ENCODE results near the gene RAB4A. TPM values are rescaled to one million over a fixed set of nuclear protein-coding genes. Genes with fewer than 3 reads are reported as not detected.
A peak's percentile ranks its signal among the peaks of the same experiment; 100 is the strongest.

RAB4A gene, protein sequence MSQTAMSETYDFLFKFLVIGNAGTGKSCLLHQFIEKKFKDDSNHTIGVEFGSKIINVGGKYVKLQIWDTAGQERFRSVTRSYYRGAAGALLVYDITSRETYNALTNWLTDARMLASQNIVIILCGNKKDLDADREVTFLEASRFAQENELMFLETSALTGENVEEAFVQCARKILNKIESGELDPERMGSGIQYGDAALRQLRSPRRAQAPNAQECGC
- 10 to 100 TPM; 52.2 to 54.7 (median 53.2) TPM for polyA plus RNA-seq (ENCODE audit: insufficient read length in 3 of 3)

DNA sequence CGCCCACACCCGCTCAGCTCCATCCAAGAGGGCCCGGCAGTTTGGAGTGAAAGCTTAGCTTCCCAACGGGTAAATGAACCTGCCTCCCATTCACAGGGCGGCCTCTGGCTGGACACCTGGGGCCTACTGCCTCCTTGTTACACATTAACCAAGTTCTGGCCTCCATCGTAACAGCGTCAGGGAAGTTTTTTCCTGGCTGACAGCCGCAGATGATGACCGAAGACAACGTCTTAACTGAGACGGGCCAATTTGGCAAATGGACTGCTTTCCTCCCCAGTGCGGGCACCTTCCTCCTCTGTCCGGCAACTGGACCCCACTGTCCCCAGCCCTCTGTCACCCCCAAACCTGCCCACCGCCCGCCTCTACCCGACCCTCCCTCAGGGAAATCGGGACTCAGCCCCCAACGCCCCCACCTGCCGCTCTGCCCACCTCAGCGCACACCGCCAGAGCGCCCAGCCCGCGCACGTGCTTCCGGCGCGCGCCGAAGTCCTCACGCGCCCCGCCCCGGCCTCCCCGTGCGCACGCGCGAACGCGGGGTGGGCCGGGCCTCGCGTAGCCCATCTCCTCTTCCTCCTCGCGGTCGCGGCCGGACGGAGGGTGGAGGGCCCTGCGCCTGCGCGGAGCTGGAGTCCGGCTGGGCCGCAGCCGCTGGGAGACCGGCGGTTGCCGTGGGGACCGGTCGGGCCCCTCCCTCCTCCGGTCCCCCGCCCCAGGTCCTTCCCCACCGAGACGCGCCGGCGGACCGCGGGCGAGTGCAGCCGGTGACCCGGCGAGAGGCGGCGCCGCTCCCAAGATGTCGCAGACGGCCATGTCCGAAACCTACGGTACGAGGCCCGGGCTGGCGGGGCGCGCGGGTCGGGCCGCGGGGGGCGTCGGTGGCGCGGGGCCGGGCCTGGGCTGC lies at the start of gene RAB4A:
RAB4A (plus strand) TSS at position 565 of the 901 bp plus-strand sequence; CDS start at position 794, 229 bp downstream.
- peak in 2 of 3 donors; percentile 54 to 80 for DNase-seq (ENCODE audit: low read depth in 3 of 3, low spot score in 2 of 3)

- no peak for DNase-seq (ENCODE audit: low read depth in 3 of 3, low spot score in 2 of 3)
These were observed 48.8 kb upstream of the RAB4A start for GRCh38 chr1:229222081-229222480.

DNA sequence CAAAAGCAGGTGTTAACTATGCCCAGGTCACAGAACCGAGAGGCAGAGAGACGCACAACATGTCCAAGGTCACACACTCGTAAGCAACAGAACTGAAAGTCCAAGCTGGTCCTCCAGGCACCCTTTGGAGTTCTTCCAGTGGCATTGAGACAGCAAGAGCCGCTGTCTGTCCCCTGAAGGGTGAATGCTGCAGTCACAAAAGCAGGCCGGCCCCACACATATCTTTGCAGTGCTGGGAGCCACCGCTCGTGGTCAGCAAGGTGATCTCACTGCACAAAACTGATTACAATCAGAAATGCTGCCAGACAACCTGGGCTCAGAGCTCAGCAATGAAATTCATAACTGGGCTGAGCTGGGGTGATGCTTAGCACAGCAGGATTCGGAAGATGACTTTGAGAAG lies 47.4 kb upstream of the RAB4A start:
- DNase-seq (ENCODE audit: low read depth in 3 of 3, low spot score in 2 of 3), result no peak

- DNase-seq (ENCODE audit: low read depth in 3 of 3, low spot score in 2 of 3), result no peak
These were observed 46.6 kb upstream of the RAB4A start for GRCh38 chr1:229224308-229224707.

GRCh38 chr1:229225331-229225782 lies 45.6 kb upstream of the RAB4A start:
- no peak for DNase-seq (ENCODE audit: low read depth in 3 of 3, low spot score in 2 of 3)

GRCh38 chr1:229226796-229227195 lies 44.1 kb upstream of the RAB4A start:
- no peak for DNase-seq (ENCODE audit: low read depth in 3 of 3, low spot score in 2 of 3)

DNA sequence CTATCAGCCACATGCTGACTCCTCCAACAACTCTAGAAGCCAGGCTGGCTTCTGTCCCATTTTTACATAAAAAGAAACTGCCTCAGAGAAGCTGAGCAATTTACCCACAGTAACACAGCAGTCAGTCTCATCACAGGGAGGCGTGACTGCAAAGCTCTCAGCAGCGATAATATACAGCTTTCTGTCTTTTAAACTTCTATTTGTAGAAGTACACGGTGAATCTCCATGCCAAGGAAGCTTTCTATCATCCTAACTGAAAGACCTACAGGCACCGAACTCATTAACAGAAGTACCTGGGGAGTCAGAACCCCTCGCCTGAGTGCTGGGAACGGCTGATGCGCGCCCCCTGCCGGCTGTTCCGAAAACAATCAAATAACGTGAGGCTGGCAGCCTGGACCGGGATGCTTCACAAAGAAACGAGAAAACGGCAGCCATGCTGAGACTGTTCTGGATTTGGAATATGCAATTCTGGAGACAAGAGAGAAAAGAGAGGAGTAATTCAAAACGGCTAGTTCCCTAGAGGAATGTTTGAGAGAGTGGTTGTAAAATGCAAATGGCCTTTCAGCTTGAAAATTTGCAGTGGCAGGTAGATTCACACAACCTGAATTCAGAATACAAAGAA lies 43.5 kb upstream of the RAB4A start:
- peak in 2 of 3 donors; percentile 49 to 57 for DNase-seq (ENCODE audit: low read depth in 3 of 3, low spot score in 2 of 3)

DNA sequence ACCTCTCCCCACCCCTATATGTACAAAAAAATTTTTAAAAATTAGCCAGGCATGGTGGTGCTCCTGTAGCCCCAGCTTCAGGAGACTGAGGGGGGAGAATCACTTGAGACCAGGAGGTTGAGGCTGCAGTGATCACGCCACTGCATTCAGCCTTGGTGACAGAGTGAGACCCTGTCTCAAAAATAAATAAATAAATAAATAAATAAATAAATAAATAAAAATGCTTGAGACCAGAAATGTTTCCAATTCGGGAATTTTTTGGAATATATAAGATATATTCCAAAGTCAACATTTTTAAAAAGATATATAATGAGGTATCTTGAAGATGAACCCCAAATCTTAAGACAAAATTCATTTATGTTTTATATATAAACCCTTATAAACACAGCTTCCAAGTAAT lies 42.4 kb upstream of the RAB4A start:
- no peak for DNase-seq (ENCODE audit: low read depth in 3 of 3, low spot score in 2 of 3)

DNA sequence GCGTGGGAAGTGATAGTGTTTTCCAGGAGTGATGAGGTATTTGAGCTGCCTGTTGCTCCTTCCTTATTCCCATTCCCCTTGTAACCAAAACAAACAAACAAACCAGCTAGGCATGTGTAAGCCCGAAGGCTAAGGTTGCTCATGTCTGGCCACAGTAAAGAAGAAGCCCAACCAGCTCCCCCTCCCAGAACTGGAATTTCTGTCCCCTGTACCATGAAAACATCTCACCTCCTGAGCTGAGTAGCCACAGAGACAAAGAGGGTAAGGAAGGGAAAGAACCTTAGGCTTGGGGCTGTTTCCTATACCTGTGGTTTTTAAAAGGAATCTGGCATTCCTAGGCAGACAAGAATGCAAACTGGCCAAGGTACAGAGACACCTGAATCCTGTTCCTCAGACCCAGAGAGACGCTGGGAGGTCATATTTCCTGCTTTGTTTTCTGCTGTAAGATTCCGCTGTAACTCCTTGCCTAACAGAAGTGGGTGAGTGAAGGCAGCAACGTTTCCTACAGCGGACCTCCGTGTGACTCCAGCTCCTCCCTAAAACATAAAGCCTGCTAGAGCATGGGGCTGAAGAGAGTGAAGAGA lies 41.7 kb upstream of the RAB4A start:
- no peak for DNase-seq (ENCODE audit: low read depth in 3 of 3, low spot score in 2 of 3)

DNA sequence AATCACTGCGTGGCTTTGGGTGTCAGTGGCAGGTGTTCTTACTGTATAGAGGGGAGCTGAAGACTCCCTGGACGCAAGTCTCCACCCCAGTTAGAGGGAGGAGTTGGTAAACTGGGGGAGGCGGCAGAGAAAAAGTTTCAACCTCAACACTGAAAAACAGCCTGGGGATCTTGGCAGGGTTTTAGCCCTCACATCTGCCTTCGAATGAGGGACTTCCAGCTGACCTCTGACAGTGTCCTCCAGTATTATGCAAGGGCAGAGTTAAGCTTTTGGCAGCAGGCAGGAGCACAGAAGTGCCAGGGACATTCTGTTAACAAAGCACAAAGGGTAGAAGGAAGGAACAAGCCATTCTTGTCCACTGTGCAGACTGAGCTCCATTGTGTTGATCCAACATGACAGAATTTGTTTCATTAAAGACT lies 41.2 kb upstream of the RAB4A start:
- no peak for DNase-seq (ENCODE audit: low read depth in 3 of 3, low spot score in 2 of 3)

DNA sequence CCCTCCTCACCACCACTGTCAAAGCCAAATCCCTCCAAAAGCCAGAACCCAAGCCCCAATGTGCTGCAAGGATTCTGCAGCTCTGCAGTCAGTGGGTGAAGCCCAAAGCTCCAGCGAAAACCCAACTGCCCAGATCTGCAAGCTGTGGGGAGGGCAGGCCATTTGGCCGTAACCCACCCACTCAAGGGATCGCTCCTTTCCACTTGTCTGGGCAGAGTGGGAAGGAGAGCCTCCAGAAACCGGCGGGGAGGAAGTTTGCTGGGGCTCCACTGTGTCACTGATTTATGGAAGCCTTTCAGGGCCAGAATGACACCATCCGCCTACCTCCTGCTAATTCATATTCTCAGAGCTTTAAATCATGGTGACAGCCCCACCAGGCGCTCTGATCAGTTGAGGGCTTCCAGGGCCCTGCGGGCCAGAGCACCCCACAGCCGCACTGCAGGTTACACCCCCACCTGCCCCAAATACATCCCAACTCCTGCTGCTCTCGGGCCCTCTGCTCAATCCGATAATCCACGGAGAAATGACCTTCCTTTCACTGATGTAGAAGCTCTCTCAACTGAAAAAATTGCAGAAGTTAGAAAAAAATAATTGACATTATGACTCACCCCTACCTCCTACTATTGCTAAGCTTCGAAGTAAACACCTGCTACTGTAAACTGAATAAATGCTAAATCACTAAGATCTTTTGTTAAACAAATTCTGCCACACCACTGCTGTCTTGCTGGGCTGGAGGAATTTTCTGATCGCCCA lies 40.6 kb upstream of the RAB4A start:
- no peak for DNase-seq (ENCODE audit: low read depth in 3 of 3, low spot score in 2 of 3)

- DNase-seq (ENCODE audit: low read depth in 3 of 3, low spot score in 2 of 3), result no peak
These were observed 39.8 kb upstream of the RAB4A start for GRCh38 chr1:229230893-229231753.

DNA sequence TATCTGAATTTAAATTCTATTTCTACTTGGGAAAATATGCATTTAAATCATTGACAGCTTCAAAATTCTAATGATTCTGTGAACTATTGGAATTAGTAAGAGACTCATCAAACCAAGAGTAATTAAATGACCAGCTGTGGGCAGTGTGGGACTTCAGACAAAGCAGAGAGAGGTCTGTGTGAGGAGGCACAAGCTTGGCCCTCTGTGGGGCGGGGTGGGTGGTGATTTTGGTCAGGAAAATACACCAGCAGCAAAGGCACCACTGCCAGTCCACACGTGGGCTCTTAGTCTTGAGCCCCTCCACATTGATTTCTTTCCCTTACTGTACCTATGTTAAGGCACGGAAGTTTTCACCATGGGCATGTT lies 39.2 kb upstream of the RAB4A start:
- DNase-seq (ENCODE audit: low read depth in 3 of 3, low spot score in 2 of 3), result no peak

DNA sequence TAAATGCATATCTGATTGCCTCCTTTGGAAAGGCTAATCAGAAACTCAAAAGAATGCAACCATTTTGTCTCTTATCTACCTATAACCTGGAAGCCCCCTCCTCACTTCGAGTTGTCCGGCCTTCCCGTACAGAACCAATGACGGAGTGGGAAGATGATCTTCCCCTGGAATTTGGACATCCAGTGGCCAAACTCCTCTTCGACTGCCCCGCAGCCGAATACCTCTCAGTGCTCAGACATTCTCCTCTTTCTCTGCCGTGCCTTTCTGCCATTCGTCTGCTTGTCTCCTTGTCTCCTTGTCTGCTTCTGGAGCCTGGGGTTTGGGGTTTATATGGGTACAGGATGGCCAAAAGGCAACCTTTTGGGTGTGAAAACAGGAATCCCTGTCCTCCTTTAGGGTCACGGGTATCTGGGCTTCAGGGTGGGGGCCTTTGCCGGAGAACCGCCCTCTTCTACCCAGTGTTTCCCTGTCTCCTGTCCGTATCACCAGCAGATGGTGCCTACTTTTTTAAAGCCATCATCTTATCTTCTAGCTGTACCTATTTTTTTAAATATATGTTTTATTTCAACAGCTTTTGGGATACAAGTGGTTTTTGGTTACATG lies 35.9 kb upstream of the RAB4A start:
- no peak for DNase-seq (ENCODE audit: low read depth in 3 of 3, low spot score in 2 of 3)

- no peak for DNase-seq (ENCODE audit: low read depth in 3 of 3, low spot score in 2 of 3)
These were observed 33.6 kb upstream of the RAB4A start for GRCh38 chr1:229237320-229237719.

DNA sequence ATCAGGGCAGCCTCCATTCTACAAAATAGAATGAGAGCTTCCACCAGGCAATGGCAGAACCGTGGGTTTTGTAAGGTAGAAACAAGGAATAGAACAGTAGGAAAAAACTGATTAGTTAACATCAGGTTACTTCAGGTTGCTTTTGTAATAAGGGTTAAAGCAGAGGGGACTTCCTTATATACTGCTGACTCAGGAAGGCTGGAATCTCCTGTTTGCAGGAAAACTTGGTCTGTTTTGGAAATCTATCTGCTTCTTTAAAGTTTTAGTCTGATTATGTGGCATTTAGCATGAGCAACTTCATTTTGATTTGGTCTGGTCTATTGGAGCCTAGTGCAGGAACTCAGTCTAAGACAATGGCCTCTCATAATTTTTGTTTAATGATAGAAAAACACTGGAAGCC lies 32.7 kb upstream of the RAB4A start:
- no peak for DNase-seq (ENCODE audit: low read depth in 3 of 3, low spot score in 2 of 3)

GRCh38 chr1:229238674-229239415 lies 32.1 kb upstream of the RAB4A start:
- no peak for DNase-seq (ENCODE audit: low read depth in 3 of 3, low spot score in 2 of 3)

GRCh38 chr1:229240532-229240931 lies 30.4 kb upstream of the RAB4A start:
- no peak for DNase-seq (ENCODE audit: low read depth in 3 of 3, low spot score in 2 of 3)
